Glomerular visceral epithelial cell (primary cell): ENCODE data around the gene PLCH2.

Source experiments
- DNase-seq: peaks from one replicate; pipeline ENCODE4 v3.0.0-alpha.2; 2016; ENCODE audit errors: extremely low spot score

Gene PLCH2

GRCh38 chr1:2479618-2480017 is 3.5 kb downstream of the PLCH2 start:
- DNase-seq: no peak

- DNase-seq: no peak
Observed at GRCh38 chr1:2480236-2480985, 4.3 kb downstream of the PLCH2 start.

- peak; percentile 52 for DNase-seq
Observed at GRCh38 chr1:2480986-2481364, 4.9 kb downstream of the PLCH2 start.

GRCh38 chr1:2481885-2482284 is 5.8 kb downstream of the PLCH2 start:
- DNase-seq: no peak

- no peak for DNase-seq
Observed at GRCh38 chr1:2482588-2482987, 6.5 kb downstream of the PLCH2 start.

- no peak for DNase-seq
Observed at GRCh38 chr1:2483026-2483425, 6.9 kb downstream of the PLCH2 start.

- no peak for DNase-seq
Observed at GRCh38 chr1:2483970-2484369, 7.9 kb downstream of the PLCH2 start.

GRCh38 chr1:2486041-2486440 is 10.0 kb downstream of the PLCH2 start:
- DNase-seq: no peak

GRCh38 chr1:2486558-2486957 is 10.5 kb downstream of the PLCH2 start:
- no peak for DNase-seq

GRCh38 chr1:2488688-2489087 is 12.6 kb downstream of the PLCH2 start:
- no peak for DNase-seq

- DNase-seq: no peak
Observed at GRCh38 chr1:2489615-2490014, 13.5 kb downstream of the PLCH2 start.

GRCh38 chr1:2492091-2492490 is 16.0 kb downstream of the PLCH2 start:
- DNase-seq: no peak

- no peak for DNase-seq
Observed at GRCh38 chr1:2493218-2493617, 17.1 kb downstream of the PLCH2 start.

GRCh38 chr1:2493691-2494322 is 17.7 kb downstream of the PLCH2 start:
- no peak for DNase-seq

GRCh38 chr1:2494323-2494693 is 18.2 kb downstream of the PLCH2 start:
- no peak for DNase-seq

- DNase-seq: no peak
Observed at GRCh38 chr1:2495026-2495425, 18.9 kb downstream of the PLCH2 start.

GRCh38 chr1:2495546-2495945 is 19.5 kb downstream of the PLCH2 start:
- no peak for DNase-seq

GRCh38 chr1:2496087-2496622 is 20.1 kb downstream of the PLCH2 start:
- peak; percentile 23 for DNase-seq

GRCh38 chr1:2496746-2497145 is 20.7 kb downstream of the PLCH2 start:
- DNase-seq: no peak

GRCh38 chr1:2497891-2498290 is 21.8 kb downstream of the PLCH2 start:
- no peak for DNase-seq

GRCh38 chr1:2498648-2499047 is 22.6 kb downstream of the PLCH2 start:
- no peak for DNase-seq

- DNase-seq: no peak
Observed at GRCh38 chr1:2499260-2499659, 23.2 kb downstream of the PLCH2 start.

GRCh38 chr1:2499986-2500596 is 24.0 kb downstream of the PLCH2 start:
- DNase-seq: no peak
